ENCODE measurements around the gene KCTD10. TPM values are rescaled to one million over a fixed set of nuclear protein-coding genes. Genes with fewer than 3 reads are reported as not detected.
A peak's percentile ranks its signal among the peaks of the same experiment; 100 is the strongest.

KCTD10 gene
- total RNA-seq, 2 donors from 2014 or later: 37.2 to 49.8 TPM

- no peak for DNase-seq (ENCODE audit: low spot score)
- Histone ChIP-seq H3K36me3 (peaks cover 3 to 8% of the 10 kb centered on the region in 2 donors), H3K4me1 (replicated peaks) (peaks cover 3% of the 10 kb centered on the region), H3K9me3 (no peaks in the 10 kb centered on the region), H3K27ac (no peak overlapping the region), H3K4me3 (no peak overlapping the region), H3K27me3 (replicated peaks; ENCODE audit: insufficient read depth) (no peaks in the 10 kb centered on the region)
- no peak for TF ChIP-seq CTCF (IDR thresholded peaks at IDR 0.05)
- no peak for TF ChIP-seq POLR2A (IDR thresholded peaks at IDR 0.05)
- TF ChIP-seq POLR2AphosphoS5 (IDR thresholded peaks at IDR 0.05): no peak
- intact Hi-C loops (cut with DNase I): no loop called here
- 91% methylated on average over 1 of the region's 1 CpG for WGBS
Measured at GRCh38 chr12:109455706-109456105, 21.4 kb downstream of the KCTD10 start.

- intact Hi-C loops (cut with DNase I): no loop called here
- peaks cover 3 to 8% of the 10 kb centered on the region in 2 donors for H3K36me3 ChIP-seq
- WGBS: 62% methylated on average over 2 of the region's 2 CpGs
Measured at GRCh38 chr12:109452489-109452888, 24.6 kb downstream of the KCTD10 start.

GRCh38 chr12:109451400-109451799 lies 25.7 kb downstream of the KCTD10 start:
- TF ChIP-seq CTCF (IDR thresholded peaks at IDR 0.05) (no peak), POLR2AphosphoS5 (IDR thresholded peaks at IDR 0.05) (no peak), POLR2A (IDR thresholded peaks at IDR 0.05) (no peak)
- Histone ChIP-seq H3K27me3 (replicated peaks; ENCODE audit: insufficient read depth) (no peaks in the 10 kb centered on the region), H3K27ac (no peak overlapping the region), H3K9me3 (no peaks in the 10 kb centered on the region), H3K4me3 (no peak overlapping the region), H3K4me1 (replicated peaks) (no peaks in the 10 kb centered on the region), H3K36me3 (peaks cover 3 to 8% of the 10 kb centered on the region in 2 donors)
- intact Hi-C loops (cut with DNase I): no loop called here
- no peak for DNase-seq (ENCODE audit: low spot score)
- 93% methylated on average over 23 of the region's 23 CpGs for WGBS

More at GRCh38 chr12:109452489-109452888, 24.6 kb downstream of the KCTD10 start:
- TF ChIP-seq POLR2AphosphoS5 (IDR thresholded peaks at IDR 0.05): no peak
- no peak for TF ChIP-seq CTCF (IDR thresholded peaks at IDR 0.05)
- TF ChIP-seq POLR2A (IDR thresholded peaks at IDR 0.05): no peak
- Histone ChIP-seq H3K9me3 (no peaks in the 10 kb centered on the region), H3K27me3 (replicated peaks; ENCODE audit: insufficient read depth) (no peaks in the 10 kb centered on the region), H3K4me3 (no peak overlapping the region), H3K4me1 (replicated peaks) (no peaks in the 10 kb centered on the region), H3K27ac (no peak overlapping the region)
- DNase-seq (ENCODE audit: low spot score): no peak

DNA sequence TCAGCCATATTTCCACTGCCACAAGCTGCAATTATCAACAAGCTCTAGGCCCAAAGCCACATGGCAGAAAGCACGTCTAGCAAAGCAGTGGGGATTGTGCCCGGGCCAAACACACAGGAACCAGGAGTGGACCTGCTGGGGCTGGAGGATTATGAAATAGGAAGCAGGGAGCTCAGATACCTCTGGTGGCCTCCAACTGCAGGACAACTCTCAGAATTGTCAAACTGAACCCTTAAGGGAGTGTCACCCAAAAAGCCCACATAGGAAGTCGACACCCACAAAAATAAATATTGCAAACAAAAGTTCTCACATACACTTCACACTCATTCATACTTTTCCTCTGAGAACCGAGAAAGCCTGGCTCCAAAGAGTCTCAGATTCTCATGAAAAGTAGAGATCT lies 26.1 kb downstream of the KCTD10 start:
- DNase-seq (ENCODE audit: low spot score): no peak
- Histone ChIP-seq H3K27ac (no peak overlapping the region), H3K4me3 (no peak overlapping the region), H3K9me3 (no peaks in the 10 kb centered on the region), H3K27me3 (replicated peaks; ENCODE audit: insufficient read depth) (no peaks in the 10 kb centered on the region), H3K4me1 (replicated peaks) (peaks cover 2% of the 10 kb centered on the region), H3K36me3 (peaks cover 3 to 8% of the 10 kb centered on the region in 2 donors)
- intact Hi-C loops (cut with DNase I): no loop called here
- WGBS: 72% methylated on average over 4 of the region's 4 CpGs
- no peak for TF ChIP-seq POLR2AphosphoS5 (IDR thresholded peaks at IDR 0.05)
- TF ChIP-seq POLR2A (IDR thresholded peaks at IDR 0.05): no peak

- no peaks in the 10 kb centered on the region for H3K27me3 ChIP-seq (replicated peaks; ENCODE audit: insufficient read depth)
- H3K27ac ChIP-seq: peak overlapping the region in 1 of 2 donors; percentile 80
- no peaks in the 10 kb centered on the region for H3K9me3 ChIP-seq
- peaks cover 7% of the 10 kb centered on the region for H3K4me1 ChIP-seq (replicated peaks)
- 76% methylated on average over 16 of the region's 16 CpGs for WGBS
- intact Hi-C loops (cut with DNase I): no loop called here
- H3K4me3 ChIP-seq: no peak overlapping the region
- DNase-seq (ENCODE audit: low spot score): no peak
- TF ChIP-seq POLR2AphosphoS5 (IDR thresholded peaks at IDR 0.05) (no peak), CTCF (IDR thresholded peaks at IDR 0.05) (no peak), POLR2A (IDR thresholded peaks at IDR 0.05) (no peak)
- peaks cover 0 to 8% of the 10 kb centered on the region in 2 donors for H3K36me3 ChIP-seq
Measured at GRCh38 chr12:109449845-109450532, 27.1 kb downstream of the KCTD10 start.

Data from prostate gland (tissue), 2 donors.